NOMO-1 (cell line): ENCODE data around the gene RANBP1.
"Not testable (repeated sequence)": the region's sequence is repeated elsewhere in the genome, so short reads cannot be mapped to it uniquely, and the experiment has no call there.

Experiments
- DNase-seq, 2 experiments: peaks; one replicate each; lab custom pipeline; 2025; ENCODE audit not compliant: unreplicated experiment in 2 of 2; lab: John Stamatoyannopoulos, UW

The RANBP1 gene

DNA sequence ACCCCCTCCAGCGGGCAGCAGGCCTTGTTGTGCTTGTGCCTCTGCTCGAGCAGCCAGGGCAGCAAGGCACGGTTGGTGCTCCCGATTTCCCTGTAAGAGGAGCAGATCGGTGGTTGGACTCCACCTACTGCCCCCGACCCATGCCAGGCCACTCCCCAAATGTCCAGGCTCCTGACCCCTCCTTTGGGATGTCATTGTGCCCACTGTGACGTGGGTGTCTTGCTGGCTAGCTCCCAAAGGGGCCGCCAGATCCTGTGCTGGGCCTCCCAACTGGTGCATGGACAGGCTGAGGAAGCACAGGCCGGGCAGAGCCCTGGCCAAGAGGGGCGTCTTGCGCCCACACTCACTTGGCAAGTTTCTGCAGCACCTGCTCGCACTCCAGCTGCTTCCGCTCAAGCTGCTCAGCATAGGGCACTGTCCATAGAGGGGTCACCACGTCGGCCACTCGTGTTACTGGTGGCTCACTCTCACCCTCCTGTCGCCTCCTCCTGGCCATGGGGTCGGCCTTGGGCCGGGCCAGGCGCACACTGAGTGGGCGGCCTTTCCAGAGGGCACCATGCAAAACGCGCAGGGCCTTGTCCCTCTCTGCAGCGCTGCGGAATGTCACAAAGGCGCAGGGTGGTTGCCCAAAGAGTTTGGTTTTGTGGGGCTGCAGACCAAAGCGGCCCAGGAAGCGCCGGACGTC is at the start of gene RANBP1:
Gene RANBP1 (plus strand): TSS at position 414 of the 685 bp plus-strand sequence. CDS start 81 bp downstream, at position 495.
- DNase-seq = no peak

DNA sequence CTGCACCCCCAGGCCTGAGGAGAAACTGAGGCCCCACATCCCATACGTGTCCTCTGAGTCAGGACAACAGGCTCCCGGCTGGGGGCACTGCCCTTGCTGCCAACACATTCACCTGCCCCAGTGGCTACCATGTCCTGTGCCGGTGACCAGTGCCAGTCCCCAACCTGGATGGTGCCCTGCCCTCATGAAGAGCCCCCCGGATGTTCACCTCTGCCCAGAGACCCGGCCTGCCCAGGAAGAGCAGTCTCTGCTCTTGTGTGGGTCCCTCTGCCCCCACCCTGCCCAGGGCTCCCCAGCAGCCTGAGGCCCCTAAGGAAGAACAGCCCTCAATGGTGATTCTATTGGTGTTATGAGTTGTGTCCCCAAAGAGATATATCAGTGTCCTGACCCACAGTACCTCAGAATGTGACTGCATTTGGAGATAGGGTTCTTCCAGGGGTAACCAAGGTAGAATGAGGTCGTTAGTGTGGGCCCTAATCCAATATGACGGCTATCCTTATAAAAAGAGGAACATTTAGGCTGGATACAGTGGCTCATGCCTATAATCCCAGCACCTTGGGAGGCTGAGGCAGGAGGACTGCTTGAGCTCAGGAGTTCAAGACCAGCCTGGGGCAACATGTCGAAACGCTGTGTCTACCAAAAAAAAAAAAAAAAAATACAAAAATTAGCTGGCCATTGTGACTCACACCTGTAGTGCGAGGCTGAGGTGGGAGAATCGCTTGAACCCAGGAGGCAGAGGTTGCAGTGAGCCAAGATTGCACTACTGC is 49.1 kb upstream of the RANBP1 start:
- no peak for DNase-seq

DNA sequence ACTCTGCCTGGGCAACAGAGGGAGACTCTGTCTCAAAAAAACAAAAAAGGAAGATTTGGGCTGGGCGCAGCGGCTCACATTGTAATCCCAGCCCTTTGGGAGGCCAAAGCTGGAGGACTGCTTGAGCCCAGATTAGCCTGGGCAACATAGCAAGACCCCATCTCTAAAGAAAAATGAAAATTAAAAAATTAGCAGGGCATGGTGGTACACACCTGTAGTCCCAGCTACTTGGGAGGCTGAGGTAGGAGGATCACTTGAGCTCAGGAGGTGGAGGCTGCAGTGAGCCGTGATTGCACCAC is 48.6 kb upstream of the RANBP1 start:
- not testable (repeated sequence) for DNase-seq

DNA sequence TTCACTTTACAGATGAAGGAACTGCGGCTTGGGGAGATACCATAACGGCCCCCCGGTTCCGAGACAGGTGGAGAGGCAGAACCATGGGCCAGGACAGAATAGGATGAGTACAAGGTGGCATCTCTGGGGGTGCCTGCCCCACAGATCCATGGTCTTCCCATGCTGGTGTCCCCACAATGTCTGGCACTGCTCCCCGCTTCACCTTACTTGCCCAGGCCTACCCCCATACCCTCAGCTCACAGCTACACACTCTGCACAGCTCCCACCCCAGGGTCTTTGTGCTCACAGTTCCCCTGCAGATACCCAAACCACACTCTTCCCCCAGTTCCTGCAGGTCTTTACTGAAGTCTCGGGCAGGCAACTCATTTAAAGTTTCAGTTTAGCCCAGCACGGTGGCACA is 47.3 kb upstream of the RANBP1 start:
- no peak for DNase-seq

DNA sequence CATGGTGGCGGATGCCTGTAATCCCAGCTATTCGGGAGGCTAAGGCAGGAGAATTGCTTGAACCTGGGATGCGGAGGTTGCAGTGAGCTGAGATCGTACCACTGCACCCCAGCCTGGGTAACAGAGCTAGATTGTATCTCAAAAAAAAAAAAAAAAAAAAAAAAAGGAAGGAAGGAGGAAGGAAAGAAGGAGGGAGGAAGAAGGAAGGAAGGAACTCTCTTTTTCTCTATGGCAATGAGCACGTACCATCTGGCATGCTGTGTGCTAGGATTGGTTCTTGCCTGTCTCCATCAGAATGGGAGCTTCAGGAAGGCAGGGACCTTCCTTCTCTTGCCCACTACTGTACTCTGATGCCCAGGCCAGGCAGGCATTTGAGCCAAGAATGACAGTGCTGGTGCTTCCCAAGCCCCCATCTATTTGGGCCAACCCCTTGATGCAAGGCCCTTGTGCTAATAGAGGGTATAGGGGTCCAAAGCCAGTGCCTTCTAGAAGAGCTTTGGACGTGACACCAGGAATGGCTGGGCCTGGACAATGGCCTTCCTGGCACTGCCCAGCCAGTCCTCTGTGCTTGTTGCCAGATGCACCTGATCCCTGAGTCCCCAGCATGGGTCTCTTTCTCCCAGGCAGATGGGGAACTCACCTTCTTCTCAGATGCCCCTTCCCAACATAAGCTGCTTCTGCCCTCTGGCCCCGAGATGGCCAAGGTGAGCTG is 46.4 kb upstream of the RANBP1 start:
- DNase-seq = no peak

DNA sequence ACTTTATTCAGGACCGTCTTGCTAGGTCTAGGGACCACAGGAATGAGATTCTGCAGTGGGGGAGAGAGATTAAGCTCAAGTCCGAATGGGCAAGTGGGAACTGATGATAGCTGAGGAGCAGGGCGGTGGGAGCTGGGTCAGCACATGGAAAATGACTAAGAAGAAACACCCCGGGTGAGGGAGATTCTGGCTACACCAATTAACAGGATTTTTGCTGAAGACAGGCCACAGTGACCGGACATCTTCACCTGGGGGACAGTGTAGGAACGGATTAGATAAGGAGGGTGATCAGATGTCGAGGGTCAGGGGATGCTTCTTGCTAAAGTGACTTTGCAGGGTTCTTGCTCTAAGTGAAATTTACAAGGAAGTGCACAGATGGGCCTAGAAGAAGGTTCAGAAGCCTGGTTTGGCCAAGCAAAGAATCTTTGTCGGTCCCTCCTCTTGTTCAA is 44.4 kb upstream of the RANBP1 start:
- no peak for DNase-seq

DNA sequence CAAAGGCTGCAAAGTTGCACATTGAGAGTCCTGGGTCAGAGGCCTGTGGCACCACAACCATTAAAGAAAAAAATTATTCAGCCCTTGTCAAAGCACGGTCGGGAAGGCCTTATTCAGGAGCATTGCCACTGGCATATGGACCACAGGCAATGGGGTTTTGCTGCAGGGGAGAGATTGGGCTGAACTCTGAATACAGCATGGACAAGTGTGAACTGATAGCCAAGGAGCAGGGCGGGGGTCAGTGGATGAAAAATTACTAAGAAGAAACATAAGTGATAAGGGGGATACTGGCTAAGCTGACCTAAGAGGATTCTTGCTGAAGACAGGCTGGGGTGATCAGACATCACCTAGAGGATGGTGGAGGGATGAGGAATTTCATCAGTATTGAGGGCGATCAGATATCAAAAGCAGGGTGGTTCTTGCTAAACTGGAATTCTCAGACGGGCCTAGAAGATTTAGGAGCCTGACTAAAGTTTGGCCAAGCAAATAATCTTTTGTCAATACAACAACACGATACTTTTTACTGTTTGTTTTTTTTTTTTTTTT is 39.2 kb upstream of the RANBP1 start:
- DNase-seq = no peak

DNA sequence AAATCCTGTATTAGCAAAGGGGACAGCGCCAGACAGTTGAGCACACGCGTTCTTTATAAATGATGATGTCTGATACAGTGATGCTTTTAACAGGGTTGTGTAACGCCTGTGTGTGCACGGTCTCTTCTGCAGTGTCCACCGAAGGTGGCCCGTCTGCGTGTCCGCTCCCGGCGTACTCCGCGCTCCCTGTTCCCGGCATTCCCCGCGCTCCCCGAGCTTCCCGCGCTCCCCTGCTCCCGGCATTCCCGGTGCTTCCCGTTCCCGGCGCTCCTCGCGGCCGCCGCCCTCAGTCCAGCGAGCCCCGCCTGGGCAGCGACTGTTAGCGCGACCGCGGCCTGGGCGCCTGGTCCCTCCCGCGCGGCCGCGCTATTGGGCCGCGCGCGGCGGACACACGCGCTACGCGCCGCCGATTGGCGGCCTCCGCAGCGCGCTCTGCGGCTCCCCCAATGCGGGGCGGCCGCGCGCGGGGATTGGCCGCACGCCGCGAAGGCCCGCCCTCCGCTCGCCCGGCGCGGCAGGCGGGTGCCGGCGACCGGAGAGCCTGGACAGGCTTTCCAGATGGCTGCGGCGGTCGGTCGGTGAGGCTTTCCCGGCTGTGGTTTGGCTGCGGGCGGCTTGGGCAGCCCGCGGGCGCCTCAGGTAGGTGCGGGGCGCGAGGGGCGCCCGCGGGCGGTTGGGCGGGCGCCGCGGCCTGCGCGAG is 36.0 kb upstream of the RANBP1 start, which contains the start of gene DGCR8:
Gene DGCR8 (plus strand): TSS at position 497 of the 700 bp plus-strand sequence. CDS start 5,723 bp downstream, outside the sequence.
- peak; percentile 72 to 87 for DNase-seq

DNA sequence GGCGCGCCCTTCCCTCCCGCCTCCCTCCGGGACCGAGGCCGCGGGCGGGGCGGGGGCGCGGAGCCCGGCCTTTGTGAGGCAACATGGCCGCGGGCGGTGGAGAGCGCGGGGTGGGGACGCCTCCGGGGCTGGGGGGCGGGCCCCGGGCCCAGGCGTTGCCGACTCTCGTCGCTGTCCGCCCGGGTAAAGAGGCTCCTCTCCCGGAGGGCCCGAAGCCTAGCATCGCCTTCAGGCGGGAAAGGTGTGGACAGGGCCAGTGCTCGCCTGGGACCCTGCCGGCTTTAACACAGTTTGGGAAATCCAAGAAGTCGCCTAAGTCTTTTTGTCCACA is 35.5 kb upstream of the RANBP1 start:
- DNase-seq = peak; percentile 24 to 50

DNA sequence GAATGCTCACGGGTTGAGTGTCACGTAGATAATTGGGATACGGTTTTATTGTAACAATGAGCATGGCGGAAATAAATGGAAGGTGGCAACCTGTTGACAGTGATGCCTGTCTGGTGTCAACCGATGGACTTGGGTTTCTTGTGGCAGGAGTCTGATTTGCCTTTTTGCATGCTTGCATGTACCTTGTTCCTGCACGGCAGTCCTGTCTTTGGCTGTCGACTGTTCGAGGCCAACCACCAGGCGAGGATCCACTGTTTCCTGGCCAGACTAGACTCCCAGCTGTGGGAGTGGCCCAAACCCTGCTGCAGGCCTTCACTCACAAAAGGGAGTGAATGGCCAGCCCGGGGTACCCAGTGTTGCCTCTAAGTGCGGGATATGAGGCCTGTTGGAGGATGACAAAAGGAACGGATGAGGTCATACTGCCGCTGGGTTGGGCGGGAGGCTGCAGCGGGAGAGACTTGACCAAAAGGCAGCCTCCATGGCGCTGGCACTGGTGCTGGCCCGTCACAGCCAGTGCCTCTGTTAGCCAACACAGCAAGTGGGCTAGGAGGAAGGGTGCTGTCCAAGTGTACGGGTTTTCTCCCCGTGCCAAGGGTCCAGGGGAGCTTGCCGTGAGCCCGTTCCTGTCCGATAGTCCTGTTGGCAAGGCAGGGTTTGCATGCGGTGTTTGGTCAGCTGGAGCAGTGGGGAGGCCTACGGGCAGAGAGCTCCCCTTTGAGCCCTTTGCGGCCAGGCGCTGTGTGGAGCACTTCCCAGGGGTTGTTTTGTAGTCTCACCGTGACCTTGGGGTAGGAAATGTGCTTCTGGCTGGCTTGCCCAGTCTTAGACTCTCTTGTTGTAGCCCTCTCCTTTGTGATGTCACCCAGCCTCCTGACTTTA is 34.9 kb upstream of the RANBP1 start:
- peak in 1 of 2 experiments; percentile 27 for DNase-seq

DNA sequence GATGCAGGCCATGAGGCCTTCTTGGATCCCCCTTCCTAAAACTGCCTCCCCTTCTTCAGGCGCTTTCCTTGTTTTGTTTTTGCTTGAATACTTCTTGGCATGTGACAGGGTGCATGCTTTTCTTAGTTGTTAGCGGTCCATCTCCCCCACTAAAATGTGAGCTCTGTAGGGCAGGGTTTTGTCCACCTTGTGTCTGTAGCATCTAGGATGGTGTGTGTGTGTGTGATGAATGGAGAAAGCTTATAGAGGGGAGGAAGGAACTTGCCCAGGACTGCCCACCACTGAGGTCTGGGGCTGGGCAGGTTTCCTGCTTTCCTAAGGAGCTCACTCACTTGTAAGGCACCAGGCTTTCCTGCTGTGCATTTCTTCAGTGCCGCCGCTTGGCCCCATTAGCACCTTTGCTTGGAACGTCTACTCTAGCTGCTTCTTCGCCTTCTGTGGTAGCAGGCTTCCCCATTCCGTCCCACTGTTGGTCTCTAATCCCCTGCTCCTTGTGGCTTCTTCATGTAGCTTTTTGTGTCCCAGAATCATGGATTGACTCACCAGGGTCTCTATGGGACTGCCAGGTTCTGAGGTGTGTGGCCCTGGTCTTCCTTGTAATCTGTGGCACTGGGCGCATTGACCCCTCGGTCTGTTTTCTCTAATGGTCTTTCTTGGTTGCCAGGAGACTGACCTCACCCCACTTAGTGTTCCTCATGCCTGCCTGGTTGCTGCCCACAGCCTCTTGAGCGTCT is 32.6 kb upstream of the RANBP1 start:
- DNase-seq = no peak

DNA sequence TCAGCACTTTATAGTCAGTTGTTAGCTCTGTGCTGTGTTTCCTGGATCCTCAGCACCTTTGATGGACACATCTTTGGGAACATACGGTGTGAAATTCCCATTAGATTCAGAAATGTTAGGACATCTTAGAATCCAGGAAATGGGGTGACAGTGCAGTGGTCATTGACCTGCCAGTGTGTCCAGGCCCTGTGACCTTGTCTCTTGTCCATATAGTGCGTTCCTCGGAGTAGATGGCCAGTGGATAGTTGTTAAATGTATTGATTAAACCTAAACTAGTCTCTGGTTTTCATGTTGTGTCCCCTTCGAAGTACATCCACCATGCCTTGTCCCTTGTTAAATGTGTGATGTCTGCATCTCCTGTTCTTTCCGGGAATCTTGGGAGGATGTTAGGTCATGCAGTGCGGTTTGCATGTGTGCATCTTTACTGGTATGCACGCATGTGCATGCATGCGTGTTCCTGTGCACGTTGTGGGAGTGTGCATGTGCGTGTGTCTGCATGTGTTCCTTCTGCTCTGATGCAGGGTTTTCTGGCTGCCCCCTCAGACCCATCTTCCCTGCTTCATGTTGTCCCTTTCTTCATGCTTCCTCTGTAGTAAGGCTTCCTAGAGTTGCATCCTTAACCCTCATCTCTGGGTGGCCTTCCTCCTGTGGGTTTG is 31.9 kb upstream of the RANBP1 start:
- no peak for DNase-seq

DNA sequence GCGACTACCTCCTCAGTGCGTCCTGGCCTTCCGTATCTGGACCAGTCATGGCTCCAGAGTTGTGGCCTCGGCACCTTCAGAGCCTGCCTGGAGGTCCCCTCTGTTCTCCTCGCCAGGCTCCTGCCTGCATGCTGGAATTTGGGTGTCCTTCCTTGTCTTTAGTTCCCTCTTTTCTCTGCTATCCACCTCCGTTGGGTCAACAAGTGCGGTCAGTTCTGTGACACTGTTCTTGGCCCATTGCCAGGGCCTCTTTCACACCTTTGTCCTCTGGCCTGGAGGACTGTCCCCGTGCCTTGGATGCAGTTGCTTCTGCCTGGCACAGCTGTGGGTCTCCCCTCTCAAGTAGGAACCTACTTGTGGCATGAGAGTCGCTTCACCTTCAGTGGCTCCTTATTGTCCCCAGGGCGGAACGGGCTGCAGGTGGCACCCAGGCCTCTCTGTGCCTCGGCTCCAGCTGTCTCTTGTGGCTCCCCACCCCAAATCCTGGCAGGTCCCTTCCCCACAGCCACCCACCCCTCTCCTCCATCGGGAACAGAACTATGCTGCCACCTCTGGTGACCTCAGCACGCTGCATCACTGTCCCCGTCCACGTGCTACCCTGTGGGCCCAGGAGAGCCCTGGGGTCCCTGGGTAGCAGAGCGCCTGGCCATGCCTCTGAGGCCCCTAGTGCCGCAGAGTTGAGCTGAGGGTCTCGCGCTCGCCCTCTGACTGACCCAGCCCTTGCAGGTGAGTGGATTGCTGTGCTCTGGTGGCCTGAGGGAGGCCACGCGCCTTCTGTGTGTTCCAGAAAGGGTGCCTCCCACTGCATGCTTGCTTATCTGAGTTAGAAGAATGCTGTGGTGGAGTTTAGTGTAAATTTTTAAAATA is 31.1 kb upstream of the RANBP1 start:
- DNase-seq = no peak

DNA sequence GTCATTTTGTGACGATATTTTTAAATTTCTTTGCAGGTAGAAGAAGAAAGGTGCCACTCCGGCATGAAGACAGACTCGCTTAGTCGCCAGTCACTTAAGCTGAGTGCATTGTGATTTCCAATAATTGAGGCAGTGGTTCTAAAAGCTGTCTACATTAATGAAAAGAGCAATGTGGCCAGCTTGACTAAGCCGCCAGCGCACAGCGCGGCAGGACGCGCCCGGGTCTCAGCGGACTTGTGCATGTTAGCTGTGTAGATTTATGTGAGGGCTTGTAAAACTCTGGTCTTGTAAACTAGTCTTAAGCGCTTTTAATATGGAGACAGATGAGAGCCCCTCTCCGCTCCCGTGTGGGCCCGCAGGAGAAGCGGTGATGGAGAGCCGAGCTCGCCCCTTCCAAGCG is 30.3 kb upstream of the RANBP1 start:
- DNase-seq = no peak

DNA sequence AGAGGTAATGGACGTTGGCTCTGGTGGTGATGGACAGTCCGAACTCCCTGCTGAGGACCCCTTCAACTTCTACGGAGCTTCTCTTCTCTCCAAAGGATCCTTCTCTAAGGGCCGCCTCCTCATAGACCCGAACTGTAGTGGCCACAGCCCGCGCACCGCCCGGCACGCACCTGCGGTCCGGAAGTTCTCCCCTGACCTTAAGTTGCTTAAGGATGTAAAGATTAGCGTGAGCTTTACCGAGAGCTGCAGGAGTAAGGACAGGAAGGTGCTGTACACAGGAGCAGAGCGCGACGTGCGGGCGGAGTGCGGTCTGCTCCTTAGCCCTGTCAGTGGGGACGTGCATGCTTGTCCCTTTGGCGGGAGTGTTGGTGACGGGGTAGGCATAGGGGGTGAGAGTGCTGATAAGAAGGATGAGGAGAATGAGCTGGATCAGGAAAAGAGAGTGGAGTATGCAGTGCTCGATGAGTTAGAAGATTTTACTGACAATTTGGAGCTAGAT is 29.8 kb upstream of the RANBP1 start:
- DNase-seq = no peak

DNA sequence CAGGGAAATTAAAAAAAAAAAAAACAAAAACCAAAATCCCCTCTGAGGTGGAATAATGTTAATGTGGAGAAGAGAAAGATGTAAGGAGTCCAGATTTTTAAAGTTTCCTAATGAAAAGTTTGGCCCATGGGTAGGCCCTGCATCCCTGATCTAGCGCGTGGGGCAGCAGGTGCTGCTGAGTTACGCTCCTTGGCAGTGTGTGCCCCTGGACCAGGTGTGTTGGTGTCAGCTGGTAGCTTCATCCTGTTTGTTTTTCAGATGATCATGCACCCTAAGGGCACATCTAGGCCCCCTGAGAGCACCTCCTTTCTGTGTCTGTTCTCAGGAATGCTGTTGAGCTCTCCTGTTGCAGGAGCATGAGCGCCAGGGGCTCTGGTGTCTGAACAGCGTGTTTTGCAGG is 29.1 kb upstream of the RANBP1 start:
- no peak for DNase-seq
